HG03520 (cell line): Measurements from ENCODE around the gene ADD3.

Source experiments
- ATAC-seq: cut with Tn5 transposase; IDR thresholded peaks from one replicate; pipeline ENCODE4 v1.9.1; 2021; ENCODE audit warnings: mild to moderate bottlenecking, moderate library complexity; ENCODE audit not compliant: unreplicated experiment

The ADD3 gene

DNA sequence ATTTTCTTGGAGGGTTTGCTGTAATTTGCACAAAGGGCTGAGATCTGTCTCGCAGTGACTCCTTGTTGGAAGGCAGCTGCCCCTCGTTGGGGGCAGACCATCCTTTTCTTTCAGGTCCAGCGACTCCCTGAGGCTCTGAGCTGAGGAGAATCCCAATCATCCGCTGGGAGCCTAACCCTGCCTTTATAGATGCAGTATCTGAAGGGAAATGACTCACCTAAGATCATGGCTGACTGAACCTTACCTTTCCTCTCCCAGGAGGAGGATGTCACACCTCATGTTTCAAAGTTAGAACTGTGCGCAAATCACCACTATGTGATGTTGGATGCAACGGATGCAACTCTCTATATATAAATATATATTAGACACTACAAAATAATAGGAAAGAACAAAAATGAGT lies 163.2 kb downstream of the ADD3 start:
- ATAC-seq, result no peak

DNA sequence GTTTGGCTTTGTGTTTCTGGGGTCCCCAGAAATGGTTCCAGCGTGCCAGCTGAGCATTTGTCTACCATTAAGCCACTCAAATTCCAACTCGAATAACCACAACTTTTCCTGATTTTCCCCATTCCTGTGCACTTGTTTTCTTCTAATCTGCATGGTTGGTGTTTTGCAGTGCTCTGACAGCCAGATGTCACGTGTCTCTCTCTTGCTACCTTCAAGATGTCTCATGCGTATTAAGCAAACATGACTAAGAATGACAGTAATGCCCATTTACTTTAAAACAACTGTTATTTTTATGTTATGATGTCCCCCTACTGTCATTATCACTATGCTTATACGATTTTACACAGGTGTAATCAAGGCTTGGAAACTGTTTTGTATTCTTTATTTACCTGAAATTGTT lies 164.4 kb downstream of the ADD3 start:
- no peak for ATAC-seq

DNA sequence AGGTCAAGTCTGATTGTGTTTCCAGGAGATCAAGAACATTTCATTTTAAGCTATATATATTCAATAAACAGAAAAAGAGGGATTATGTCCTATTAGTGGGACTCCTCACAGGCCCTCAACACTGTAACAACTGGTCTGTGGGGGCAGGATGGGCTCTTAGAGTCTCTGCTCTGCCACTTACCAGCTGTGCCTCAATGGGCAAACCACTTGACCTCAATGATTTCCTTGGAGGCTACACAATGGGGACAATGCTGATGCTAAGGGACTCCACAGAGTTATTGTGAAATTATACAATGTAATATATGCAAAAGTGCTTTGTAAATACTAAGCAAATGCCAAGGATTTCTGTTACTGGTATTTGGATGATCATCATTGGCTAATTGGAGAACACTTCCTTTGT lies 166.4 kb downstream of the ADD3 start:
- ATAC-seq, result no peak

DNA sequence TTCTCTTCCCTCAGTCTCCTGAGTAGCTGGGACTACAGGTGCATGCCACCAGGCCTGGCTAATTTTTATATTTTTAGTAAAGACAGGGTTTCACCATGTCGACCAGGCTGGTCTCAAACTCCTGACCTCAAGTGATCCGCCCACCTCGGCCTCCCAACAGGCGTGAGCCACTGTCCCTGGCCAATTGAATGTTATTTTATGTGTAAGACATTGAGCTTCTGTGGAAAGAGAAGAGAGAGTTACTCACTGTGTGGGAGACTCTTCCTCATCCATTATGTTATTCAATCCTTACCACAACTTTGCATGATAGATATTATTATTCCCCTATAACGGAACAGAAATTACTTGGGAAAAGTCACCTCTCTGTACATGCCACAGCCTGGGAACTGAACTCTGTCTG lies 167.0 kb downstream of the ADD3 start:
- ATAC-seq, result no peak

DNA sequence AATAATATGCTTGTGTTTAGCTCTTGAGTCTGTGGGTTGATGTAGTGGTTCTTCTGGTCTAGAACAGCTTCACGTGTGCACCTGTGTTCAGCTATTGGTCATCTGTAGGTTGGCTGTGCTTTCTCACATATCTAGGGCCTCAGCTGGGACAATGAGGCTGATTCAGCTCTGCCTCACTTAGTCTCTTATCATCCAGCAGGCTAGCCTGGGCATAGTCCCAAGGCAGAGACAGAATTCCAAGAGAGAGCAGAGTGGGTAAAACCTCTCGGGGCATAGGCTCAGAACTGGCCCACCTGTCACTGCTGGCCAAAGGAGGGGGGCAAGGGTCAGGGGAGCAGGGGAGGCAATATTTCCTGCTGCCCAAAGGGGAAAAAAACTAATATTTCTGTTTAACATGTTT lies 167.6 kb downstream of the ADD3 start:
- no peak for ATAC-seq

DNA sequence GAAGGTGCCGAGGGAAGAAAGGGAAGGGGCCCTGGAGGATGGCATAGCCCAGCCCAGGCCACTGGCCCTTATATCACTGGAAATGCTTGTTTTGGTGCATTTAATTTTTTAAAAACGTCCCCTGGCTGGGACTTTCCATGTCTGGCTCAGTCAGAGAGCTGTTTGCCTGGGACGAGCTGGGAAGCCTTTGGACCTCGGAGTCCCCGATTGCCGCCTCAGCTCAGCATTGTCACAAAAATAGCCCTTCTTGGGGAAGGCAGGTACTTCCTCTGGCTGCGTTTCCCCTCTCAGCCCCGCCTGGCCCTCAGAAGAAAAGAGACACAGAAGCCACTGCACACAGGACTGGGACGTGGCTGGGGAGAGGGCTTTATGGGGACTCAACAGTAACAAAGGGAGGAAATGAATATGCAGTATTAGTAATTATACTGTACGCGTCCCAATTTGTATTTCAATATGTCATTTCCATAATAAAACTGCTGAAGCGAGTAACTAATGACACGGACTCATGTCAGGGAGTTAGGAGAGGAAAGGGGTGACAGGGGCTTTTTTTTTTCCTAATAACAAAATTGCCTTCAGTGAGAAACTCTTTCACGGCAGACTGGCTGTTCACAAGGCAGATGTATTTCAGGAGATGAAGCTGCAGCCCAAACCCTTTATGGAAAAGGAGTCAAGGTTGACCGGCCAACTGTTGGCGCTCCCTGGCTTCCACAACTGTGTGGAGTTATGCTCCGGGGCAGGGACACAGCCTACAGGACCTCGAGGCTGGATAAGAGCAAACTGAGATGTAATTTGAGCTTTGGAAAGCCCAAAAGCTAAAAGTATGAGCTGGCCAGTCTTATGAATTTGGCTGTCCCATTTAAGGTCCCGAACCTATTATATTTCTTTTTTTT lies 168.6 kb downstream of the ADD3 start:
- ATAC-seq, result no peak

DNA sequence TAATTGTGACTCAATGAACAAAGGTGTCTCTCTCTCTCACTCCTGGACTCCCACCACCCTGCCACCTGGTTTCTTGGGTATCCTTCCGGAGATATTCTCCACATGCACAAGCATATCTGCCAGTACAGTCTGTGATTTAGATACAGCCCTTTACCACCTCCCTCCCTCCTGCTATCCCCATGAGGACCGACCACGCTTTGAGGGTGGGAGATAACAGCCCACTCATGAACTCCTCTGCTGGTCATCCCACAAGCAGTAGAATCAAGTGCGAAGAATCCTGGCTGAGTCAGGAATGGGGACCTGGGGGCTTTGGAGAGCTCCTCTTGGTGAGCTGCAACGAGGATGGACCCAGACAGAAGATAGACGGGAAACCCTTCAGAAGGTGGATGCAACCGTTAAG lies 171.4 kb downstream of the ADD3 start:
- no peak for ATAC-seq

DNA sequence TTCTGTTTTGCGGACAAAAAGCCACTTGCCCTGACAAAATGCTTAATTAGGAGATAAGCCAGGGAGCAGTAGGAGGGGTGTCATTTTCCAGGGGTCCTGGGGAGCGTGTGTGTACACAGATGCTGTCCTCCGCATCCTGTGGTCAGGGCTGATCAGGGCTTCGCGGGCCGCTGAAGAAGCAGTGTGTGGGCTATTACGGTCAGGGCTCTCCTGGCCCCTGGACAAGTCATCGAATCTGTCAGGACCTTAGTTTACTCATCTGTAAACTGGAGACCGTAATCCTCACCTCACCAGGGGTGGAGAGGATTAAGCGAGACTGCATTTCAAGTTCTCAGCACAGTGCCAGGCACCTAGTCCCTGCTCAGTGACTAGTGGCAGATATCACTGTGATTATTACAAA lies 173.7 kb downstream of the ADD3 start:
- no peak for ATAC-seq

DNA sequence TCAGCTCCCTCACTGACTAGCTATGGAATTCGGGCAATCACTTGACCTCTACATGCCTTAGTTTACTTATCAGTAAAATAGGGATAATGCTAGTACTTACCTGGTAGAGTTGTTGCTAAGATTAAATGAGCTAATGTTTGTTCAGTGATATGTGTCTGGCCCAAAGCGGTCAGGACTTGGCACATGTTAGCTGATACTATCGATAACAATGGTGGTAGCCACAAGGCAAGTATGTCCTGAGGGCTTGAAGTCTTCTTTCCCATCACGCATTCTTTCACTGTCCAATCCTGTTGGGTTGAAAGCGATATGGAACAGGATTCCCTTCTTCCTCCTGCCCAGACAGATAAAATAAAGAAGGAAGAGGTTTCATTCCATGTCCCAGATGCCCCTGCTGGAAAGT lies 174.1 kb downstream of the ADD3 start:
- no peak for ATAC-seq

DNA sequence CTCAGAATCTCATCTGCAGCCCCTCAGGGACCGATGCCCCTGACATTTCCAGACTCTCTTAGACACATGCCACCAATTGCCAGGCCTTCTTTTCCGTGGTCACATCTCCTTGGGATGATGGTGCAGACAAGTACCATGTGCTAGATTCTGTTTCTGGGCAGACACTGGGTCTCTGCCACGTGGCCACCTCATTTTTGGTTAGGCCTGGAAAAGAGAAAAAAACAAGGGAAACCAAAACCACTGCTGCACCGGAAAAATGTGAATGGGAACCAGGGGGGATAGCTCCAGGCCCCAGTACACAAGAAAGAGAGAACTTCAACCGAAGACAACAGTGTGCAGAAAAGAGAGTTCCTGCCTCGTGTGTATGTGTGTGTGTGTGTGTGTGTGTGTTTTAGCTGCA lies 176.6 kb downstream of the ADD3 start:
- no peak for ATAC-seq
